Ascending aorta (tissue), 2 donors: ENCODE measurements around the gene SMYD1. TPM values are rescaled to one million over a fixed set of nuclear protein-coding genes. Genes with fewer than 3 reads are reported as not detected.

Experiments
- DNase-seq, 2 donors: peaks; one replicate each; pipeline ENCODE4 v3.0.0-alpha.2; 2019; ENCODE audit warnings: low spot score in 2 of 2
- H3K27ac ChIP-seq, 2 donors: fragments of 200-600 bp; sonication (generic); one replicate each; pipeline ENCODE4 v1.5.1; 2016 to 2017; ENCODE audit warnings: mild to moderate bottlenecking in 1 of 2
- H3K27me3 ChIP-seq: fragments of 200-600 bp; sonication (generic); one replicate; pipeline ENCODE4 v1.5.1; 2017
- H3K36me3 ChIP-seq, 2 donors: fragments of 200-600 bp; sonication (generic); one replicate each; pipeline ENCODE4 v1.5.1; 2016
- H3K4me1 ChIP-seq, 2 donors: fragments of 200-600 bp; sonication (generic); one replicate each; pipeline ENCODE4 v1.5.1; 2016 to 2017; ENCODE audit warnings: mild to moderate bottlenecking in 1 of 2
- H3K4me3 ChIP-seq, 2 donors: fragments of 200-600 bp; sonication (generic); one replicate each; pipeline ENCODE4 v1.5.1; 2016 to 2017; ENCODE audit warnings: mild to moderate bottlenecking in 1 of 2
- H3K9me3 ChIP-seq, 2 donors: fragments of 200-600 bp; sonication (generic); one replicate each; pipeline ENCODE4 v1.5.1; 2016
- CTCF ChIP-seq, 3 experiments: fragments of 200-600 bp in 2 of 3; fragments of 450-650 bp in 1 of 3; sonication (generic) in 2 of 3; IDR thresholded peaks; one replicate each; pipeline ENCODE4 v1.5.1; 2016 to 2019; ENCODE audit warnings: antibody characterized with exemption in 3 of 3, mild to moderate bottlenecking in 1 of 3, moderate library complexity in 1 of 3
- intact Hi-C: fragments of 100-400 bp; cut with DNase I; formaldehyde crosslinking; loops from one replicate; pipeline ENCODE4 v1.15.1; 2023
- total RNA-seq: library from RNA; depleted of rRNA; stranded (reverse); fragments of >200 nt; gene quantifications from one replicate; pipeline ENCODE4 v1.1.0, GENCODE V29; 2016

Gene SMYD1
- total RNA-seq, 1 donor from 2014 or later: not detected

GRCh38 chr2:88074854-88075292, 7.2 kb downstream of the SMYD1 start:
- no peak for TF ChIP-seq CTCF (IDR thresholded peaks at IDR 0.05)
- no peak overlapping the region for H3K27ac ChIP-seq

GRCh38 chr2:88077080-88077479, 9.5 kb downstream of the SMYD1 start:
- no peak for TF ChIP-seq CTCF (IDR thresholded peaks at IDR 0.05)
- H3K4me3 ChIP-seq: no peak overlapping the region
- H3K36me3 ChIP-seq: no peaks in the 10 kb centered on the region
- H3K9me3 ChIP-seq: no peaks in the 10 kb centered on the region
- H3K27me3 ChIP-seq: no peaks in the 10 kb centered on the region
- DNase-seq: no peak
- no peak overlapping the region for H3K27ac ChIP-seq
- no peaks in the 10 kb centered on the region for H3K4me1 ChIP-seq
- intact Hi-C loops: no loop called here

More at GRCh38 chr2:88074854-88075292, 7.2 kb downstream of the SMYD1 start:
- intact Hi-C loops: no loop called here
- Histone ChIP-seq H3K4me1 (no peaks in the 10 kb centered on the region), H3K27me3 (no peaks in the 10 kb centered on the region), H3K9me3 (no peaks in the 10 kb centered on the region), H3K36me3 (no peaks in the 10 kb centered on the region), H3K4me3 (no peak overlapping the region)
- no peak for DNase-seq

- intact Hi-C loops: no loop called here
- no peak for DNase-seq
- no peaks in the 10 kb centered on the region for H3K36me3 ChIP-seq
- no peaks in the 10 kb centered on the region for H3K4me1 ChIP-seq
- TF ChIP-seq CTCF (IDR thresholded peaks at IDR 0.05): no peak
- no peak overlapping the region for H3K27ac ChIP-seq
- H3K9me3 ChIP-seq: no peaks in the 10 kb centered on the region
- no peak overlapping the region for H3K4me3 ChIP-seq
- no peaks in the 10 kb centered on the region for H3K27me3 ChIP-seq
These were observed 11.1 kb downstream of the SMYD1 start for GRCh38 chr2:88078643-88079172.

GRCh38 chr2:88080545-88080944, 12.9 kb downstream of the SMYD1 start:
- H3K36me3 ChIP-seq: no peaks in the 10 kb centered on the region
- H3K4me3 ChIP-seq: no peak overlapping the region
- no peaks in the 10 kb centered on the region for H3K9me3 ChIP-seq
- H3K27ac ChIP-seq: no peak overlapping the region
- no peak for TF ChIP-seq CTCF (IDR thresholded peaks at IDR 0.05)
- no peaks in the 10 kb centered on the region for H3K27me3 ChIP-seq
- intact Hi-C loops: no loop called here
- H3K4me1 ChIP-seq: no peaks in the 10 kb centered on the region
- no peak for DNase-seq

GRCh38 chr2:88081924-88082608, 14.4 kb downstream of the SMYD1 start:
- DNase-seq: no peak
- Histone ChIP-seq H3K27me3 (no peaks in the 10 kb centered on the region), H3K9me3 (no peaks in the 10 kb centered on the region), H3K36me3 (no peaks in the 10 kb centered on the region), H3K27ac (no peak overlapping the region), H3K4me3 (no peak overlapping the region), H3K4me1 (no peaks in the 10 kb centered on the region)
- intact Hi-C loops: no loop called here
- no peak for TF ChIP-seq CTCF (IDR thresholded peaks at IDR 0.05)
